NCI-H82 treated with DMSO at 0.1 percent for 48 hours (cell line): Measurements from ENCODE around the gene PSD4.

Experiments used
- DNase-seq: peaks from one replicate; lab custom pipeline; 2025; ENCODE audit not compliant: unreplicated experiment; lab: John Stamatoyannopoulos, UW

Gene PSD4

DNA sequence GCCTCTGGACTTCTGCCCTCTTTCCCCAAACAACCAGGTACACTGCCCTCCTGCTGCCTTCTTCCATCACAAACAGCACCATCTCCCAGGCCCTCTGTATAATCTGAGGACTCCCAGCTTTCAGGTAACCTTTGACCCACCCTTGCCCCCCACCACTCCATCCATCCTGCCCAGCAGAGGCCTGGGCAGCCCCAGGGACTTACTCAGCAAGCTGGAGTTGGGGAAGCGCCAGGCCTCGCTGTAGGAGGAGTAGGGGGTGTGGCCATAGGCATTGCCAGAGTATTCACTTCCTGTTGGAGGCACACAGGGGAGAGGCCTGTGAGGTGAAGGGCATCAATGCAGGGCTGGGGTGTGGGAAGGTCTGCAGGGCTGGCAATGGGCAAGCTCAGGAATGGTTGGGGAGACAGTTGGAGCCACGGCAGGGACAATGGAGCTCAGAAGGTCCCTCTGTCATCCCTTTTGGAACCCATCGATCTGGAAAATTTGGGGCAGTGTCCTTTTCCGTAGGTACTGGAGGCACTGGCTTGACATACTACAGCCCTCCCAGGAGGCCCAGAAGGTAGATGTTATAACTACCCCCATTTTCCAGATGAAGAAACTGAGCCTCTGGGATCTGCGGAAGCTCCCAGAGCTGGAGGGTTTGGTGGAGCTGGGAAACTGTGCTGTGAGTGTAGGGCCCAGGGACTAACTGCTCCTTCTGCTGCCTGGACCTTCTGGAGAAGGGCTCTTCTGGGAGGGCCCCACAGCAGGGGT is 46.3 kb downstream of the PSD4 start:
- DNase-seq, result no peak

DNA sequence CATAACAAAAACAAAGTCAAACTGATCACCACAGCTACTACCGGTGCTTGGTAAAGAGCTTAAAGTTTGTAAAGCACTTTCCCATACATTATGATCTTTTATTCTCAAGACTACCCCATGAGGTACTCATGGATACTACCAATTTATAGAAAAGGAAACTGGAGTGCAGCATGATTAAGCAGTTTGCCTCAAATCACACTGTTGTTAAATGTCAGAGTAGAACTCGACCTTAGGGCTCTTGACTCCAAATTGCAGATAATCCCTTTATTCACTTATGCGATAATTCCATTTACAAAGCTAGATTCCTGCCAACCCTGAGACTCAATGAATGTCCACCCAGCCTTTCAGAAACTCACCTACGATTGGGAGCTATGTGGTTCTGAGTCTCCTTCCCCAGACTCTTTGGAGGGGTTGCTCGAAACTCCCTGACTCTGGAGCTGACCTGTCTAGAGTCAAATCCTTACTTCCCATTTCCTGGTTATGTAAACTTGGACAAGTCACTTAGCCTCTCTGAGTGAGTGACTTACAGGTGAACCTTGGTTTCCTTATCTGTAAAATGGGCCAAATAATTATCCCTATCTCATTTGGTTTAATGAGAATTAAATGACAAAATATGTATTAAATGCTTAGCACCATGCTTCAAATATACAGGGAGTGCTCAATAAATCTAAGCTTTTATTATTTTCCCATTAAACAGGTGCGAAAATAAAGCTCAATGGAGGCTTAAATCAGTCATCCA is 47.4 kb downstream of the PSD4 start:
- peak; percentile 65 for DNase-seq

DNA sequence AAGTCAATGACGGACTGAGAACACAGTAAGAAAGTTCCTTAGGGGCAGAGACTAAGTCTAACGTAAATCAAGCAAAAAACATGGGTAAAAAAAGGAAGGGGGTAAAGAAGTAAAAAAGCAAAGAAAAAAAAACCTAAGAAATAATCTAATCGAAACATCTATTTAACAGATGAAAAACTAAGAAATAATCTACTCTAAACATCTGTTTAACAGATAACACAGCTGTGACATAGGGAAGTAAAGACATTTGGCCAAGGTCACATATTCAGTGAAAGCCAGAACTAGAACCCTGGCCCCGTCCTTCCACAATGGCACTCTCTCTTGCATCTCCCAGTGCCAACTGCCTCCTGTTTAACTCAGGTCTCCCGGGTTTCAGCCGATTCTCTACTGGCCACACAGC is 48.1 kb downstream of the PSD4 start:
- DNase-seq, result no peak

DNA sequence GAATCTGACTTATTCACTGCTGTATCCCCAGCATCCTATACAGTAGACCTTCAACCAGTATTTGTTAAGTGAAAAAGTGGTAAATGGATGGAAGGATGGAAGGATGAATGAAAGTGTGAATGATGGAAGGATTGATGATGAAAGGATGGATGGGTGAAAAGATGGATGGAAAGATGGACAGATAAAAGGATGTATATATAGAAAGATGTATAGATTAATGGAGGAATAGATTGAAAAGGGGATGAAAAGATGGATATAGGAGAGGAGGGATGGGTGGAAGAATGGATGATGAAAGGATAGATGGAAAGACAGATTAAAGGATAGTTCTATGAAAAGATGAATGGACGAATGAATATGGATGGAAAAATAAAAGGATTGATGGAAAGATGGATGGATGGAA is 50.0 kb downstream of the PSD4 start:
- no peak for DNase-seq

DNA sequence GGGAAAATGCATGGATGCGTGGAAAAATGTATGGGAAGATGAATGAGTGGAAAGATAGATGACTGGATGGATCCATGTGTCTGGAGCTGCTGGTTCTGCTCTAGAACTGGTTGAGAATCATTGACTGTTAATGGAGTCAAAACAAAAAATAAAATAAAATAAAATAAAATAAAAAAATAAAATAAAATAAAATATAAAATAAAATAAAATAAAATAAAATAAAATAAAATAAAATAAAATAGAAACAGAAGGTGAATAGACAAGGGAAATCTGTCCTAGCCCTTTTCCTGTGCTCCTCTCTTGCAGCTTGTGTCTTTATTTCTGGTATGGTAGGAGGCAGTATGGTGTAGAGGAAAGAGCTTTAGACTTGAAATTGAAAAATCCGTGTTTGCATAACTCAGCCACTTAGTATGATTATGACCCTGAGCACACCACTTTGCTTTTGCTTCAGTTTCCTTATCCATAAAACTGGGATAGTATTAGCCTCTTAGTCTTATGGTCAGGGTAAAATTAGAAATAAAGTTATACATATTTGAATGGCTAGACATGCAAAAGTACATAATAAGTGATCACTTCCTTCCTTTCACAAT is 51.0 kb downstream of the PSD4 start:
- DNase-seq, result no peak

DNA sequence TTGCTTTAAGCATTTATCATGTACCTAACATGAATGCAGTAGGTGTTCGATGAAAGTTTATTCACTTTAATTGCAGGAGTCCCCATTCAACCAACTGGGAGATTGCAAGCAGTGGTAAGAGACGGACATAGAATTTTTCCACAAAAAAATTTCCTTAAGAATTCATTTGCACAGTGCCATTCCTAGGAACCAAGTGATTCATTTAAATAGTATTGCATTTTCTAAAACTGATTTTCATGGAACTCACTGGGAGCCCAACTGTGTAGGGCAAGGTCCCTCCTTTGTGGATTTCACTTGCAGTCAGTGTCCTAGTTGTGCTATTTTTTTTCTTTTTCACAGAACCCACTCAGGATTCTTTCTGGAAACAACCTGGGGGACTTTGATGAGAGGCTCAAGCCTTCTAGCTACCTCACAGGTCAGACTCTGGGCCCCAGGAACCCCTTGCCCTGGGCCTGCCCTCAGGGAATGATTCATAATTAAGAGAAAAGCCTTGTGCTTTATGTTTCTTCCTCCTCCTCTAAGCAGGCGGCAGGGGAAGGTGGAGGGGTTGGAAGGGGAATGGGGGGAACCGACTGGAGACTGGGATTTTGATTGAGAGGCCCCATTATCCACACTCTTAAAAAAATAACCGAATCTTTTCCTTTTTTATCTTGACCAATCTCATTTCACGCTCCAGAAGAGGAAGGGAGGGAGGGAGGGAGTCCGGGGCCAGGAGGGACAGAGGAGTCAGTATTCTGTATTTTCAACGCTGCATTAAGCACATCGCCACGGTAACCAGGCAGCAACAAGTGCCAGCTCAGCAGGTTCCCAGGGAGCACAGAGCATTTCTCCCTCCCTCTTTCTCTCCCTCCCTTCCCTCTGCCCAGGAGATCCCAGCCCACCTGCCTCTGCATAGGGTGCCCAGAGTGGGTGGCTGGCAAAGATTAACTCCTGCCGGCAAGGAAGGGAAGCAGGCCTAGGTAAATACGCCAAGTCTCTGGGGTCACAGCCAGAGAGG is 51.8 kb downstream of the PSD4 start:
- DNase-seq, result no peak

DNA sequence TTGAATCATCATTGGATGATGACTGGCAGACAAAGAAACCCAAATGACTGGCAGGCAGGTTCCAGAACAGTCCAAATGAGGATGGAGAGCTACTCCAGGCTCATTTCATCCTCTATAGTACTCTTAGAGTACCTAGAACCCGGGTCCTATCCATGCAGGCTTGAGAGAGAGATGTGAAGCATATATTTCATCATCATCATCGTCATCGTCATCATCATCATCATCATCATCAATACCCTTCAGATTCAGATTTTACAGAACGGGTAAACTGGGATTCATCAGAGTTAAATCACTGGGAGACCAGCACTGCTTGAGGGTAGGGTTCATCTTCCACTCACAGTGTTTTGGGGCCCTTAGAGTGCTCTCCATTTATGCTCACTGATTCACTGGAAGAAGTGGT is 52.7 kb downstream of the PSD4 start:
- DNase-seq, result no peak

DNA sequence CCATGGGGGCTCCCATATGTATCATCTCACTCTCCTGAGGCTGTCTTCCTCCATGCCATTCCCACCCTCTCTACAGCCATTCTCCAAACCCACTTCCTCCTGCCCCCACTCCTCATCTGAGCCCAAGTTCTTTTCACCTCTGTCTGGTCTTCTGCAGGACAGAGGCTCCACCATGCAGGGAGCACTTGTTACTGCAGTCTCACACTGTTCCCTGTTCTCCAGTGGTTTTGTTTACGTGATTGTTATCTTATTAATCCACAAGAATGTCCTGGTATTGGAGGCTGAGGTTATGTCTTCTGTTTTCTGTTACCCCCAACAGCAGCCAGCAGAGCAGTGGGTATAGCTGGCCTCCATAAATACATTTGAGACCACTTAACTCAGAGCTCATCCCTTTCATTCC is 53.5 kb downstream of the PSD4 start:
- no peak for DNase-seq

DNA sequence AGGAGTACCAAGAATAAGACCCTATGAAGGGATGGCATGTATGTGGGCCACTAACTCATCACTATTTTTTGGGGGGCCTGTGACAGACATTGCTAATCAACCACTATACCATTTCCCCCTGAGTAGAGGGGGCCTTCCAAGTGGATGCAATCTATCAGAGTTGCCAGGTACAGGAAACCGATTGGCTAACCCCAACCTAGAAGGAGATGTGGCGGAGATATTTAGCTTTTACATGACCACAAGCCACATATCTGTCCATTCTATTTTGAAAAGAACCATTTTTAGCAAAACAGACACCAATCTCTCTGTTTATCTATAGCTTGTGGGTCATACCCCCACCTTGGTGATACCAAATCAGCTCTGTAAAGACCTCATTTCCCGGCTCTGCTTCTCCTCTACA is 53.9 kb downstream of the PSD4 start:
- DNase-seq, result no peak

DNA sequence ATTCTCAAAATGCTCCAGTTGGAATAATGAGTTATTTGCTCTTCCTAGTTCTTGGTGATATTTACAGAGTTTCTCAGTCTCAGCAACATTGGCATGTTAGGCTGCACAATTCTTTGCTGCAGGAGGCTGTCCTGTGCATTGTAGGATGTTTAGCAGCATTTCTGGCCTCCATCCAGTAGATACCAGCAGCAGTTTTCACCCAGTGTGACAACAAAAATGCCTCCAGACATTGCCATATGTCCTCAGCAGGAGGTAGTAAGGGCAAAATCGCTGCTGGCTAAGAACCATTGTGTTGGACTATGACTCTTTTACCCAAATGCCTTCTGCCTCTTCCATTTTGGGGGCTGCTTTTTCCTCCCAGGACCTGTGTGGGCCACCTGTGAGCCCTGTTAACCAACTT is 54.6 kb downstream of the PSD4 start:
- DNase-seq, result no peak

DNA sequence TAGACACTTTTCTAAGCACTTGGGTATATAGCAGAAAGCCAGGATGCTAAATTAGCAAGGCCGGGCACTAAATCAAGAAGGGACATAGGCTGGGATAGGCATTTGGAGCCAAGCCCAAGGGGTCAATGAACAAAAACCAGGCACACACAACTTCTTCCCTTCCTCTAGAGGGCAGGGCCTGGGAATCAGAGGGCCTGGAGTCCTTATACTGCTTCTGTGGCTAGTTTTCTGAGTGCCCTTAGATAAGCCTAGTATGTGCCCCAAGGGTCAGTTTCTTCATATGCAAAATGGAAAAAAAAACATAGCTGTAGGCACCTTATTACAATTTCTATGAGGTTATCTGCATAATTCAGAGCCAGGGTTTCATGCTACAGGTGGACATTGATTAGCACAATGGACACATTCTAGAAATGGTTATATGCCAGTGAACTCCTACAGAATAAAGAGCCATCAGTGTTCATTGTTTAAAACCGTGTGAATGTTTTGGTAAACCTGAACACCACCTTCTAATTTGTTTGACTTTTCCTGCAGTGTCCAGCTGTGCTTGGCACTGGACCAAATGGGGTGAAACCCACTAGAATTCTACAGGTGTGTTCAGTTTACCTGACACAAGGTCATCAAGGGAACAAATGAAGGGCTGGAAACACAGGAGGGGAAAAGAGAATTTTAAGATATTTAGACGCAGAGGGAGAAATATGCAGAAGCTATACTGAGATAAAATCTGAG is 55.4 kb downstream of the PSD4 start:
- no peak for DNase-seq

DNA sequence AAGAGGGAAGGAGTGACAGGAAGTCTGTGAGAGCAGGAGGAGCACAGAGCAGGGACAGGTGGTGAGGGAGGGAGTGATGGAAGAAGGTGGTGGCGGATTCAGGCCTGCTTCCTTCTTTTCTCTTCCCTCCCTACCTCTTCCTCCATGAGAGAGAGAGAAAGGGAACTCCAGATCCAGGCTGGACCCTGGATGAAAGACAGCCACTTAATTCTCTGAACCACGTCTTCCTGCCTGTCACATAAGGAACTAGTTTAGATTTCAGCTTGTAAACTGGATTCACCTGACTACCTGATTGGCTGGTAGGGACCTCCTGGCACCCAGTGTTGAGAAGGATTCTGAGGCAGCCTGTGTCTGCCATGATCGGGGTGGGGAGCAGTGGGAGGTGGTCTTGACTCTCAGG is 56.0 kb downstream of the PSD4 start:
- no peak for DNase-seq

DNA sequence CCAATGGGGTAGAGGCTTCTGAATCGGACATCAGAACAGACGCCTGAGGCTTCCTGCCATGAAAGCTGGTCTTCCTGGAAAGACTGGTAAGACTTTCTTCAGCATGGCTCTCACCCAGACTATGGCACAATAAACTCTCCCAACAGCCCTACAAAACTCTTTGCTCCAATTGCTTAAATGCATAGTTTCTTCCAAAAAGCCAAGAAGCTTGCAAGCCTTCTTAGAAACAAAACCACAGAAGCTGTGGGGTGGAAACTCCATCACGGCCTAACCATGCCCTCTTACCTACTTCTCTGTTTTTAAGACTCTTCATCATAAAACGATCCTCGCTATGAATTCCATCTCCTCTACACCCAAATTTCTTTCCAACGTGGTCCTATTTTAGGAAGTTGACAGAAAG is 56.8 kb downstream of the PSD4 start:
- no peak for DNase-seq

DNA sequence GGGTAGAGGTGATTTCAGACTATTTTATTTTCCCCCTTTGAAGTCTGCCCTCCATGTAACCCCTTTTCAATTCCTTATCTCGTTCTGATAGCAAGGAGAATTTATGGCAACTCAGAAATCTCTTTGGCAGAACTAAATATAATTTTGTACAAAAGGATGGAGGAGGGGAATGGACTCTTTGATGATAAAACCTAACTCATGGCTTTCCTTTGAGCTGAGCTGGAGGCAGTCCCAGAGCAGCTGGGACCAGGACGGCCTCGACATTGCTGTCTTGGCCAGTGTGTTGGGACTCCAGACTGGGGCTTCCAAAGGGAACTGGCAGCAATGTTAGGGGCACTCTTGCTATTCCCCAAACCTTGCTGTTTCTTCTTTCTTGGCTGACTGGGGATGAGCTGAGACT is 57.3 kb downstream of the PSD4 start:
- DNase-seq, result no peak

DNA sequence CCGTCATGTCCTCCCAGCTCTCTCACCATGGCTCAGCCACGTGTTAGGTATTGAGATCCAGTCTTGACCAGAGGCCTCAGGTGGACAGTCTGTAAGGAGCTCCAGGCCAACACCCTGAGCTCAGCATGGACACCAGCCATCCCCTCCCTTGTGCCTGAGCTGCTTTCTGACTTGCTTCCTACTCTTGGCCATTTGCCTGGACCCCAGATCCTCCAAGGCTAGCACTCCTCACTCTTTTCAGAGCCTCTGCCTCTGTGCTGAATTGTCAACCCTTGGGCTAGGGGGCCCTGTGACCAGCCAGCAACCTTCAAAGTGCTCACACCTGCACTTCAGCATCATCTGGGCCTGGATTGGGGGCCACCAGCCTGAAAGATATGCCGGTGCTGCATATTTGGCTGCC is 58.4 kb downstream of the PSD4 start:
- DNase-seq, result no peak

DNA sequence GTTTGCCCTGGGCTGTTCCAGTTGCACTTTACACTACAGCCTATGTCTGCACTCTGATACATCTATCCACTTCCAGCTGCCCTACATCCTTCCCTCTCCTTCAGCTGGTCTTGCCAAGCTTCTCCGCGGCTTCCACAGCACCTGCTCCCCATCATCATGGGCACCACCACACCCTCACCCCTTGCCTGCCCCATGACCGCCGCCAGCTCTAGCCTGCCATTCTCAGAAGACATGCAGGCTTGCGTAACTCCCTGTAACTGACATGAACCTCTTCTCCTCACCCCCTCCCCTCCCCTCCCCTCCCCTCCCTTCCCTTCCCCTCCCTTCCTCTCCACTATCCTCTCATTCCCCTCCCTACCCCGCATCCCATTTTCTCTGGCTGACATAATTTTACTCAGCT is 59.0 kb downstream of the PSD4 start:
- DNase-seq, result no peak

DNA sequence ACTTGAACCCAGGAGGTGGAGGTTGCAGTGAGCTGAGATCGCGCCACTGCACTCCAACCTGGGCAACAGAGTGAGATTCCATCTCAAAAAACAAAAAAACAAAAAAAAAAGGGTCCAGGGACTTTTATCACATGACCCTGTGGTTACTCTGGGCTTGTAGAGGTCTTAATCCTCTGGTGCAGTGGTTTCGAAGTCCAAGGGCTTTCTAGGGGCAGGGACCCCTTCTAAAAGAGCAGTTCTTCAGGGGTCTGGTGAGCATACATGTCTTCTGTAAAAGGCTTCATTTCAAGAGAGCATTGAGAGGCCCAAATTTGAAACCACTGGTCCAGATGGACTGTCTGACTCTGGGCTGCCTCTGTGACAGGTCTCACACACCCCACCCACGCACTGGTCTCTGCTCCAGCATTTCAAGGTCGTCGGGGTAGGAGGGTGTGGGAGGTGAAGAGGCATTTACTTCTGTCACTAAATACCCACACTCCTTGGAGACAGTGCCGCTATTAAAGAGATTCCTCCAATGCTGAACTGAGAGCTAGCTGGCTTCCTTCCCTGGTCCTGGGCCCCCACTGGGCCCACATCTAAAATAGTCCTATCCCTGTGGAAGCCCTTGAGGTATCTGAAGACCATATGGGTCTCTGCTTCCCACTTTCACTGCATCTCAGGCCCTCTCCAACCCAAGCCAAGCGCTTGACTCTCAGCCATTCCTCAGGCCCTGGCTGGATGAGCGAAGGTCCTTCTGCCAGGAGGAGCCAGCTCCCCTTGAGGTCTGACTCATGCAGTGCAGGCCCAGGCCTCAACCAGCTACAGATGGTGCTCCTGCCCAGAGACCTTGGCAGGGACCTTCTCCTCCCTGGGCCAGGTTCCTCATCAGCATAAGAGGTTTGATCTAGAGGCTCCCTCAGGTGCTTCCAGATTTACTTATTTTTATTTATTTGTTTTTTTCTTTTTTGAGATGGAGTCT is 60.1 kb downstream of the PSD4 start:
- DNase-seq, result no peak

DNA sequence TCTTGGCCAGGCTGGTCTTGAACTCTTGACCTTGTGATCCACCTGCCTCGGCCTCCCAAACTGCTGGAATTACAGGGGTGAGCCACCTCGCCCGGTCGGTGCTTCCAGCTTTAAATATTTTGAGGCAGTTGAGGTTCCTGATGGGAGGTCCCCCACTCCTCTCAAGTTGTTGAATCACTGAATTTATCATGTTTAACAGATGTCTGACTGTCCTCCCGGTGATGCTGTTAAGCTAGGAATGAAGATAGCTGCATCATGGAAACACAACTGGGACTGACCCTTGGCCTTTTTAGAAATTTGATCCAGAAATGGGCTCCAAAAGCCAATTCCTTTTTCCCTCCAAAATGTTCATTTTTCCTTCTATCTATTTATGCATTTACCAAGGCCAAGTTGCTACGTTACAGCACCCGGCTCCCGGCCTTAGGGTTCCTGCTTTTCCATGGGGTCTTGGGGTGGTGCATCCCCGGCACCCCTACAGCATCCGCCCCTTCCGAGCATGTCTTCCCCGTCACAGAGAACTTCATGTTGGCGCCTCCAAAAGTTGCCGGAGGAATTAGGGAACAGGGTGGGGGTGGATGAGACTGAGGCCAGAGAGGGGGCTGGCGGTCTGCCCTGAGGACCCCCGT is 61.1 kb downstream of the PSD4 start:
- DNase-seq, result no peak
